Measurements from ENCODE around the gene HTT-AS.

DNA sequence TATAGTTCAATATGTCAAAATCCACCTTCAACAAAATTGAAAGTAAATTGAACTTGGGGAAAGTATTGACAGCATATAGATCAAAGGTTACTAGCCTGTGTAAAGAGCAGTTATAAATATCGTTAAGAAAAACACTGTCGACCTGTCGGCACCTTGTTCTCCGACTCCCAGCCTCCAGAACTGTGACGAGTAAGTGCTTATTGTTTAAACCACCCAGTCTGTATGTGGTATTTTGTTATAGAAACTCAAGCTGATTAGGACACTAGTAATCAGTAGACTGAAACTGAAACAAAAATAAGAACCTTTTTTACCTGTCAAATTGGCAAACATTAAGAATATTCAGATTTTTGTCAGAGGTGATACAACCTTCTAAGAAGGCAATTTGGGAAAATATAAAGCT, 17.1 kb upstream of the HTT-AS start:
- TF ChIP-seq TAF1 (IDR thresholded peaks at IDR 0.05; ENCODE audit: borderline replicate concordance, low read depth, low read length), result no peak
- TF ChIP-seq POLR2AphosphoS5 (IDR thresholded peaks at IDR 0.05; ENCODE audit: low read depth, low read length), result no peak
- TF ChIP-seq POLR2A (IDR thresholded peaks at IDR 0.05; ENCODE audit: low read depth, low read length), result no peak
